Hematopoietic multipotent progenitor cell treated with erythropoietin and hydrocortisone succinate and interleukin-3 and kit ligand, for 4 days (in vitro differentiated cells): Measurements from ENCODE around the gene RBM43.
"Not testable (repeated sequence)": the region's sequence is repeated elsewhere in the genome, so short reads cannot be mapped to it uniquely, and the experiment has no call there.

Experiments
- DNase-seq: peaks from one replicate; pipeline ENCODE4 v3.0.0-alpha.2; 2015

RBM43 gene

DNA sequence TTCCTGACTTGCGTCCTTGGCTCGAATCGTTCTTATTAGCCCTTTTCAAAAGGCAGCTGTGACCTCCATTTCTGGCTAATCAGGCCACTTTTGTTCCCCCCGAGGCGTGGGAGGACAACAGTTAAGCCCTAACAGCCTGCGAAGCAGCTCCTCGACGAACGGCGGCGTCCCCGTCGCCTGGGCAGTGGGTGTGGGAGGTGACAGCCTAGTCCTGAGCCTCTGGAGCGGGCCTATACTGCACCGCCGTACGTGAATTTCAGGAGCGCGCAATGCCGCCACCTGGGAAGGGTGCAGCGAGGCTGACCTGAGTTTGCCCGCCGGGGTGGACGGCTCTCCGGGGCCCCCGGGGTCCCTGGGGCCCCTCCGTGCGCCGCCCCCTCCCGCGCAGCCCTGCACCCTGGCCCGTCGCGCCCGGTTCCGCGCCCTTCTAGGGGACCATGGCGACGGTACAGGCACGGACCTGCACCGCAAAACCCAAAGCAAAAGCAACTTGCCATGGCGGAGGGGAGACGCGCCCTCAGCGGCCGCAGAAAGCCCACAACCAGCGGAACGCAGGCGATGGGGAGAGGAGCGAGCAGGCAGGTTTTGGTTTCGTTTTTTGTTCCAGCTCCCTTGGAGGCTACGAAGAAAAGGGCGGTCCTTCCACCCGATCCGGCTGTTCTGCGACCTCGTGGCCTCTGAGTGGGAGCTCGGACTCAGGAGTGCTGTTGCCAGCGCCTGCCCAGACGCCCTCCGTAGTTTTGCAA is at the start of gene RBM43:
RBM43 (minus strand) TSS at position 633 of the 746 bp plus-strand sequence; CDS start at position 497, 136 bp downstream.
- DNase-seq, result peak; percentile 97

GRCh38 chr2:151310313-151310712 is 48.6 kb upstream of the RBM43 start:
- not testable (repeated sequence) for DNase-seq

GRCh38 chr2:151306621-151307020 is 45.0 kb upstream of the RBM43 start:
- no peak for DNase-seq

DNA sequence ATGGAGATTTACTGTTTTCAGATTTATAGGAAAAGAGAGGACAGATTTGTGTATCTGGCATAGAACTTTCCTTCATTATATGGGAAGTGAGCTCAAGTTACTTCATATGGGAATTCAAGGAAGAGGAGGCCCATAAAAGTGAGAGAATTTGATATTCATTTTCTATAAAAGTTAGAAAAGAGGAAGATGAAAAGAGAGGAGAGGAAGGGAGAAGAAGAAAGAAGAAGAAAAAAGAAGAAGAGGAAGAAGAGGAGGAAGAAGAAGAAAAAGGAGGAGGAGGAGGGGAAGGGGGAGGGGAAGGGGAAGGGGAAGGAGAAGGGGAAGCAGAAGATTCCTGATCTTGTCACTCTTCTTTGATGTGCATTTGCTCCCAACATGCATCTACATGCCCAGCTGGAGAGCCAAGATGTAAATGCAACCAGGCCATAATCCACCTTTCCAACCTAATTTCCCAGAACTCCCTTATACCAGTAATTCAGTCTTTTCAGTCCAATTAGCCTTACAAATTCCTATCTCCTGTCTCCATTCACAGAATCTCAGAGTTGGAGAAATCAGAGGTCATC is 43.5 kb upstream of the RBM43 start:
- DNase-seq, result no peak

DNA sequence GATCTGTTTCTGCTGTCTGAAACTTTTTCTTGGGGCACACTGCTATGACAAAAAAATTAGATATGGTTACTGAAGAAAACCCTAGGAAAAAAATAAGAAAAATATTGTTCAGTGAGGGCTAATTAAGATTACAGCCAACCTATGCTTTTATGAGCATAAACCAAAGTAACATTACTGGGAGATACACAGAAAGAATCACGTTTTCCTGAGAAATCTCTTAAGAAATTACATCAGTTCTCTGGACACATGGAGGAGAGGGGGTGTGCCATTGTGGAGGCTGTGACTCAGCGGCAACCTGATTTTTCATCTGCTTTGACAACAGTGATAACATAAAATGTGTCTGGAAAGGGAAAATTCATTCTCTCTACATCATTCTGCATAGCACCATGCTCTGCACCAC is 41.2 kb upstream of the RBM43 start:
- no peak for DNase-seq

DNA sequence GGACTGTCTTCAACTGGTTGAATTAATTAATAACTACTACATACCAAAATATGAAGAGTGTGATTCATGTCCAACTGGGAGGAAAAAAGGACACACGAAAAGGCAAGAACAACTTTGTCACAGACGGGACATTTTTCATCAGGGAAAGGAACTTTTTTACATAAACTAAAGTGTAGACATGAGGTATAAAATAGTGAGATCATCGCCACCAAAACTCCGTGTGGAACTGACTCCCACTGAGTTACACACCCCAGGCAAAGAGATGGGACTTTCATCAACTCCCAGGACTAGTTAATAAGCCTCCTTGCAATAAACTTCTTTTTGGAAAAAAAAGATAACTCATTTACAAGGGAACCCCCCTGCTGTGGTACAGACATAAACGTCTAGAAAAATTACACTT is 40.7 kb upstream of the RBM43 start:
- no peak for DNase-seq

GRCh38 chr2:151299920-151300539 is 38.4 kb upstream of the RBM43 start:
- no peak for DNase-seq

DNA sequence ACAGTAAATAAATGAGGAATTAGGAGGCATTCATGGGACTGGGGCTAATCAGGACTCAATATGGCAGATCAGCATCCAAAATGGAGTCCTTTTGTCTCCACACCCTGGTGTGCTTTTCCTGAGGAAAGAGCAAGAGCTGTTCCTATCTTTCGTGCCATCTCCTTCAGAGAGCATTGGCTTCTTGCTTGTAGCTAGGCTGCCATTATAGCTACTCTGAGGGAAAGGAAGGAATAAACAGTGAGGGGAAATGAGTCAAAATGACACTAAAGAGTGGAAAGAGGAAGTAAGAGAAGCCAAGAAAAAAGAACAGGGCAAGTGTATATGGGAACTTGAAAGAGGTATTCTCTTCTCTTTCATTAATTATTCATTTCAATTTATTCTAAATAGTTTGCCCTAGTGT is 36.2 kb upstream of the RBM43 start:
- DNase-seq, result peak; percentile 70

- not testable (repeated sequence) for DNase-seq
These were observed 34.3 kb upstream of the RBM43 start for GRCh38 chr2:151295926-151296325.

DNA sequence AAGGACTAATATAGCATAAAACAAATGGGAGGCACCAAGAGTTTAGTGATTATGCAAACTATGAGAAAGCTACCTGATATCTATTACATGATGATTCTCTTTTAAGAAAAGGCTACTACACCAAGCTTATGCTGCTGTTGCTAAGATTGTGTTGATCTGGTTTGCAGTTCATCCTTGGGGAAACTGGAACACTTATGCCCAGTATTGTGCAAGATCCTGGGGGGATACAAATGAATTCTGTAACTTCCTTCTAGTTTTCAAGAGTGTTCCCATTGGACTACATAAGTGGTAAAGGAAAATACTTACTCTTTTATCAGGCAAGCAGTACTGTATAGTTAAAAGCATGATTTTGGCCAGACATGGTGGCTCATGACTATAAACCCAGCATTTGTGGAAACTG is 30.9 kb upstream of the RBM43 start:
- DNase-seq, result no peak

GRCh38 chr2:151292141-151292540 is 30.5 kb upstream of the RBM43 start:
- peak; percentile 63 for DNase-seq

GRCh38 chr2:151291224-151291623 is 29.6 kb upstream of the RBM43 start:
- no peak for DNase-seq

GRCh38 chr2:151289972-151290866 is 28.6 kb upstream of the RBM43 start:
- peak; percentile 64 for DNase-seq

DNA sequence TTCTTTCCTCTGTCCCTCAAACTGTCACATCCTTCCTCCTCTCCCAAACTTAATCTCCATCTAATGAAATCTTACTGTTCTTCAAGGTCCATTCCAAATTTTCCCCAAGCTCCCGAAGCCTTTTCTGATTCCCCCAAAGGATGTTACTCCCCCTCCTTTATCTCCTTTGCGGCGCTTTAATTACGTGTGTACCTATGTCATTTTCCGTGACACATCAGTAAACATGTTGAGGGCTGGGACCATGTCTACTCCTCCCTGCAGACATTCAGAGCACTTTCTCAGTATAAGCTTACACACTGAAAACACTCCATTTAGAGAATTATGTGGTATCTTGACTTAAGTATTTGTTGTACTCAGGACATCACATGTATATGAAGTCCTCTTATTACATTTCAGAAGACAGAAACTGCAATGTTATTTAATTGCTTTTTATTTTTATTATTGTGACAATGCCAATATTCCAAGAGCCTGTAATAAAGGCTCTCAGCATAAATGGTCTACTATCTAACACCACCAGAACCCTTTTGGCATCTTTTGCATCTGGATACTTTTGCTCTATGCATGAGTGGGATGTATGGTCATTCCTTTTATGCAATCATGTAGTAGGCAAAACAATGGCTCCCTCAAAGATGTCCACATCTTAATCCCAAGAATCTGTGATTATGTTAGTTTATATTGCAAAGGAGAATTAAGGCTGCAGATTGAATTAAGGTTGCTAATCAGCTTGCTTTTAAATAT is 26.0 kb upstream of the RBM43 start:
- peak; percentile 36 for DNase-seq

GRCh38 chr2:151282401-151282800 is 20.7 kb upstream of the RBM43 start:
- no peak for DNase-seq

DNA sequence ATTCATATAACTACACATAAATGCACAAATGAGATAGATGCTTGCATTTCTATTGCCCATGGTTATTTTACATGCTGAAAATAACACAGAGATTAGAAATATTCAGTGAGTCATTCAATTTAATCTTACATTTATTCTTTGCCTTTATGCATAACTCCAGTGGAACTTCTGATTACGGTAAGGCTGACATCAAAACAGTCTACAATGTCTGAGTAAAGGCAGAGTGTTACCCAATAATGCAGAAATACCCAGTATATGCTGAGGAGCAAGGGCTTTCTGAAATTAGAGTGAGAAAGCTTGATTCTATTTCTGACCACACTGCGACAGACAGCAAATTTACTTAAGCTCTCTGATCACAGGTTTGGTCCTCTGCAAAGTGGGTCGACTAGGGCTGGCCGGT is 18.6 kb upstream of the RBM43 start:
- DNase-seq, result no peak

DNA sequence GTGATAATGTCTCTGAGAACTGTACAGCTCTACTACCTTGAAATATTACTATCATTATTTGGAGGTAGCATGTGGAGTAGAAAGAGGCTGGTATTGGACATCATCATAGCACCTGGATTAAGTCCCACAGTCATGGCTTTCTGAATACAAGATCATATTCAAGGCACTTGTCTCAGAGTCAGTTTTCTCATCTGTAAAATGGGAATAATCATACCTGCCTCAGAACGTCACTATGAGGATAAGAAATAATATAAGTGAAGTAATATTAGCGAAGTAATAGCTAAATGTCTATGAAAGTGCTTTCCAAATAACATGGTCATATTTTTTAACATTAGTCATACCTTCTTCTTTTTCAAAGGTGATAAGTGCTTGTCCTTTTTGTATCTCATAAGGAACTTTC is 16.8 kb upstream of the RBM43 start:
- DNase-seq, result no peak

GRCh38 chr2:151277067-151277466 is 15.4 kb upstream of the RBM43 start:
- DNase-seq, result no peak

DNA sequence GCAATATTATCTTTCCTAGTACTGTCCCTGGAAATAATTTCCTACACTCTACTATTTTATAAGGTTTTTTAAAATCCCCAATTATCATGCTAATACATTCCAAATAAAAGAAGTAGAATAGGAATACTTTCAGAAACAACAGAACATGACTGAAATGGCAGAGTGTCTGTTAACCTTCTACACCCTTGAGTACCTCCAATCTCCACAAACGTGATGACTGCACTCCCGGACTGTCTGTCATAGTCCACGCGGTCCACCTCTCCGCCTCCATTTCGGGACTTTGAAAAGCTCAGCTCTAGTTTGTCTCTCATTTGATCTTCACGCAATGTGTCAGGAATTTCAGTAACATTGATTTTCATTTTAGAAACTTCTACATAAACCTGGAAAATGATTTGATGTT is 13.6 kb upstream of the RBM43 start:
- DNase-seq, result no peak

GRCh38 chr2:151271824-151272223 is 10.2 kb upstream of the RBM43 start:
- no peak for DNase-seq

DNA sequence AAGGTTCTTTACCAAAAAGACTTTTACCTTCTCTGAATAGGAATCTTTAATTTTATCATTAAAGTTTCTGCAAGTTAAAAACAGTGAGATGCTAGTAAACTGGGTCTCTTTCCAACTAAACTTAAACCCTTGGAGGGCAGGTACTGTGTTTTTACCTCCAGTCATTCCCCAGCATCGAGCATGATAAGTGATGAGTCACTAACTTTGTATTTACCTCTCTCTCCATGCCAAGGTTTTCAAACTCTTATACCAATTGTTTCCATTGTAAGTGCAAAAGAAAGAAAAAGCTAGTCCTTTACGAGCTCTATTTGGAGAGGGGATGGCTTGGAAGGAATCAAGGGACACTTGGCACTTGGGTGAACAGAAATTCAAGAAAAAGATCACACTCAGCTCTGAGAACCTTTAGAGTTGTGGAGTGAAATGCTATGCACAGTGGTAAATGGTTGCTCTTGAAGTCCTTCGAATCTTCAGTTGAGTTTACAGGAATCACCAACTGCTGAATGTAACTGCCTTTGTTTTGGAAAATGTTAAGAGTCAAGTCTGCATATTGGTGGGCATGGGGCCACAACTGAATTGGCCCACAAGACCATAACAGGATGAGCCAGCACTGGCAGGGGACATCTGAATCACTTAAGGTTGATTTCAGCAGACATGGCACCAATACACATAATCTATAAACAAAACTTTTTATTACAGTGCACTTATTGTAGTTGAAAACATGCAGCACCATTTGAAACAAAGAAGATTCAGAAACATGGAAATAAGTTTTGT is 8.3 kb upstream of the RBM43 start:
- DNase-seq, result no peak

DNA sequence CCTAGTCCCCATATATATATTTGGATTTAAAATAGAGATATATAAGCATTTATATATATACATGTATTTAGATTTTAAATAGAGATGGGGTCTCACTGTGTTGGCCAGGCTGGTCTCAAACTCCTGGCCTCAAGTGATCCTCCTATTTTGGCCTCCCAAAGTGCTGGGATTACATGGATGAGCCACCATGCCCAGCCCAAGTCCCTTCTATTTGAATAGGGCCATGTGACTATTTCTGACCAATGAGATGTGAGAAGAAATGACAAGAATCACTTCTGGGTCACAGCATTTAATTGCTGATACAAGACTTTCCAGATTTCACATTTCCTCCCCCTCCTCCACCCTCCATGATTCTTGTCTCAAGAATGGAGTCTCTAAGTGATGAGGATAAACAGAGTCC is 6.4 kb upstream of the RBM43 start:
- DNase-seq, result no peak
